ENCODE measurements around the gene DCLK2. TPM values are rescaled to one million over a fixed set of nuclear protein-coding genes. Genes with fewer than 3 reads are reported as not detected.

Gene DCLK2
- total and polyA plus RNA-seq, 2 of the 13 experiments (the other 11 are each of a cell fraction or from before 2014, with no cell fraction given) = not detected

DNA sequence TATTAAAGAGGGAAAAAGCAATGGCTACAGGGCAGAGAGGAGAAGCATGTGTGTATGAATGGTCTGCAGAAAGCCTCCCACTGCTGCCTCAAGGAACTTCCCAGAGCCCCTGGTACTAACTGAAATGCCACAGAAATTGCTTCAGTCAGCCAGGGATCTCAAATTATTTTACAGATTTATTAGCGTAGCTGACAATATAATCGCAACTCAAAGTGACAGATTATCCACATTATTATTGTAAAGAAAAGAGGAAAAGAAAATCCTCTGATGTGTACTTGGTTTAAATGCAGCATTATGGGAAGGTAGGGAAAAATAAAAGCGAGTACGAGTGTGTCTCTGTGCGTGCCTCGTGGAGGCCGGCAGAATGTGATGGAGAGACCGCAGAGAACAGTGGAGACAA is 202.7 kb downstream of the DCLK2 start (continued):
- TF ChIP-seq, protein P1, sequence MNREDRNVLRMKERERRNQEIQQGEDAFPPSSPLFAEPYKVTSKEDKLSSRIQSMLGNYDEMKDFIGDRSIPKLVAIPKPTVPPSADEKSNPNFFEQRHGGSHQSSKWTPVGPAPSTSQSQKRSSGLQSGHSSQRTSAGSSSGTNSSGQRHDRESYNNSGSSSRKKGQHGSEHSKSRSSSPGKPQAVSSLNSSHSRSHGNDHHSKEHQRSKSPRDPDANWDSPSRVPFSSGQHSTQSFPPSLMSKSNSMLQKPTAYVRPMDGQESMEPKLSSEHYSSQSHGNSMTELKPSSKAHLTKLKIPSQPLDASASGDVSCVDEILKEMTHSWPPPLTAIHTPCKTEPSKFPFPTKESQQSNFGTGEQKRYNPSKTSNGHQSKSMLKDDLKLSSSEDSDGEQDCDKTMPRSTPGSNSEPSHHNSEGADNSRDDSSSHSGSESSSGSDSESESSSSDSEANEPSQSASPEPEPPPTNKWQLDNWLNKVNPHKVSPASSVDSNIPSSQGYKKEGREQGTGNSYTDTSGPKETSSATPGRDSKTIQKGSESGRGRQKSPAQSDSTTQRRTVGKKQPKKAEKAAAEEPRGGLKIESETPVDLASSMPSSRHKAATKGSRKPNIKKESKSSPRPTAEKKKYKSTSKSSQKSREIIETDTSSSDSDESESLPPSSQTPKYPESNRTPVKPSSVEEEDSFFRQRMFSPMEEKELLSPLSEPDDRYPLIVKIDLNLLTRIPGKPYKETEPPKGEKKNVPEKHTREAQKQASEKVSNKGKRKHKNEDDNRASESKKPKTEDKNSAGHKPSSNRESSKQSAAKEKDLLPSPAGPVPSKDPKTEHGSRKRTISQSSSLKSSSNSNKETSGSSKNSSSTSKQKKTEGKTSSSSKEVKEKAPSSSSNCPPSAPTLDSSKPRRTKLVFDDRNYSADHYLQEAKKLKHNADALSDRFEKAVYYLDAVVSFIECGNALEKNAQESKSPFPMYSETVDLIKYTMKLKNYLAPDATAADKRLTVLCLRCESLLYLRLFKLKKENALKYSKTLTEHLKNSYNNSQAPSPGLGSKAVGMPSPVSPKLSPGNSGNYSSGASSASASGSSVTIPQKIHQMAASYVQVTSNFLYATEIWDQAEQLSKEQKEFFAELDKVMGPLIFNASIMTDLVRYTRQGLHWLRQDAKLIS (CRISPR knock-in tag; IDR thresholded peaks at IDR 0.05) = no peak
- TF ChIP-seq POLR2AphosphoS2 (IDR thresholded peaks at IDR 0.05; ENCODE audit: low read depth, low read length) (no peak), SNAI1 (CRISPR knock-in tag; IDR thresholded peaks at IDR 0.05; ENCODE audit: borderline replicate concordance) (no peak)
- TF ChIP-seq, protein P2, sequence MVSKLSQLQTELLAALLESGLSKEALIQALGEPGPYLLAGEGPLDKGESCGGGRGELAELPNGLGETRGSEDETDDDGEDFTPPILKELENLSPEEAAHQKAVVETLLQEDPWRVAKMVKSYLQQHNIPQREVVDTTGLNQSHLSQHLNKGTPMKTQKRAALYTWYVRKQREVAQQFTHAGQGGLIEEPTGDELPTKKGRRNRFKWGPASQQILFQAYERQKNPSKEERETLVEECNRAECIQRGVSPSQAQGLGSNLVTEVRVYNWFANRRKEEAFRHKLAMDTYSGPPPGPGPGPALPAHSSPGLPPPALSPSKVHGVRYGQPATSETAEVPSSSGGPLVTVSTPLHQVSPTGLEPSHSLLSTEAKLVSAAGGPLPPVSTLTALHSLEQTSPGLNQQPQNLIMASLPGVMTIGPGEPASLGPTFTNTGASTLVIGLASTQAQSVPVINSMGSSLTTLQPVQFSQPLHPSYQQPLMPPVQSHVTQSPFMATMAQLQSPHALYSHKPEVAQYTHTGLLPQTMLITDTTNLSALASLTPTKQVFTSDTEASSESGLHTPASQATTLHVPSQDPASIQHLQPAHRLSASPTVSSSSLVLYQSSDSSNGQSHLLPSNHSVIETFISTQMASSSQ (IDR thresholded peaks at IDR 0.05; ENCODE audit: low read depth) = no peak
- TF ChIP-seq, protein P2 (CRISPR knock-in tag; IDR thresholded peaks at IDR 0.05; ENCODE audit: borderline replicate concordance) = no peak
- TF ChIP-seq, protein P3, sequence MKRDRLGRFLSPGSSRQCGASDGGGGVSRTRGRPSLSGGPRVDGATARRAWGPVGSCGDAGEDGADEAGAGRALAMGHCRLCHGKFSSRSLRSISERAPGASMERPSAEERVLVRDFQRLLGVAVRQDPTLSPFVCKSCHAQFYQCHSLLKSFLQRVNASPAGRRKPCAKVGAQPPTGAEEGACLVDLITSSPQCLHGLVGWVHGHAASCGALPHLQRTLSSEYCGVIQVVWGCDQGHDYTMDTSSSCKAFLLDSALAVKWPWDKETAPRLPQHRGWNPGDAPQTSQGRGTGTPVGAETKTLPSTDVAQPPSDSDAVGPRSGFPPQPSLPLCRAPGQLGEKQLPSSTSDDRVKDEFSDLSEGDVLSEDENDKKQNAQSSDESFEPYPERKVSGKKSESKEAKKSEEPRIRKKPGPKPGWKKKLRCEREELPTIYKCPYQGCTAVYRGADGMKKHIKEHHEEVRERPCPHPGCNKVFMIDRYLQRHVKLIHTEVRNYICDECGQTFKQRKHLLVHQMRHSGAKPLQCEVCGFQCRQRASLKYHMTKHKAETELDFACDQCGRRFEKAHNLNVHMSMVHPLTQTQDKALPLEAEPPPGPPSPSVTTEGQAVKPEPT (CRISPR knock-in tag; IDR thresholded peaks at IDR 0.05; ENCODE audit: low read depth) = no peak
